NCI-H510A treated with DMSO at 0.1 percent for 48 hours (cell line): ENCODE results near the gene BEND2.
A peak's percentile ranks its signal among the peaks of the same experiment; 100 is the strongest.

Source experiments
- DNase-seq: peaks from one replicate; lab custom pipeline; 2025; lab: John Stamatoyannopoulos, UW

BEND2 gene

DNA sequence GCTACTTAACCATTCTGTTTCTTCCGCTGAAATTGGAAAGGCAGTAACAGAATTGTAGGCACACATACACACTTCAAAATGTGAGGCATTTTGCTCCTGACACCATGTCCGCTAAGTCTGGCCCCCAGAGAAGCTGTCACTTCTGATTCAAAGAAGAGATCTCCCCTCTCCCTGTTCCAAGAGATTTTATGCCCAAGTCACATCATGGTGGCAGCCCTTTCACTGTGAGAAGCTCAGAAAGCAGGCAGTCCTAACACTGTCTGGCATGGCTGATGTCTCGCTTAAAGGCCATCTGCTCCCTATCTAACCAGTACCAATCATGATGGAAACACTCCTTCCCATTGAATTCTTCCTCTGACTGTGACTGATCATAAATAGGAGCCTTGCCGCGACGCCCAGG, 83.9 kb downstream of the BEND2 start:
- DNase-seq = no peak

DNA sequence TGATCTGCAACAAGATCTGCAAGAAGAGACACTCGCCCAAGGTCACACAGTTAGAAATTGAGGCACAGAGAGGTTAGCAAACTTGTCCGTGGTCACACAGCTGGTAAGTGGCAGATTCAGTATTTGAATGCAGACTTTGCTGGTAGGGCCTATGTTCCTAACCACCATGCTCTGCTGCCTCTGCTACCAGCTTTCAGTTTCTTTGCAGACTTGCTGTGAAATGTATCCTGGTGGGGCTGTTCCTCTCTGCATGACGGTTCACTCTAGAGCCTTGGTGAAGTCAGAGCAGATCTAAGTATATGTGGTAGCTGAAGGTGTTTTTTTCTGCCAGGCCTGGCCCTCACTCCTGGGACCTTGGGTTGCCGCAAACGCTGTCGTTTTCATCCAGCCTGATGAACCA, 87.1 kb downstream of the BEND2 start:
- DNase-seq = no peak

DNA sequence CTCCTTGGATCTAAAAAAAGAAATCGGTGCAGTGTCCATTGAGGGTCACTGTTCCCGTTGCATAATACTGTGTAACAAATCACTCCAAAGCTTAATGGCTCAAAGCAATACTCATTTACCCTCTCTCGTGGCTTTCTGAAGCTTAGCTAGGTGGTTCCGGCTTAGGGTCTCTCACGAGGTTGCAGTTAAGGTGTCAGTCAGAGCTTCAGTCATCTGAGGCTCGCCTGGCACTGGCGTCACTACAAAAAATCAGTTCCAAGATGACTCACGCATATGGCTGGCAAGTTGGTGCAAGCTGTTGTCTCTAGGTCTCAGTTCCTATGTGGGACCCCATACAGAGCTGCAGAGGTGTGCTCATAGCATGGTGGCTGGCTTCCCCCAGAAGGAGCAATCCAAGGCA, 91.0 kb downstream of the BEND2 start:
- no peak for DNase-seq

DNA sequence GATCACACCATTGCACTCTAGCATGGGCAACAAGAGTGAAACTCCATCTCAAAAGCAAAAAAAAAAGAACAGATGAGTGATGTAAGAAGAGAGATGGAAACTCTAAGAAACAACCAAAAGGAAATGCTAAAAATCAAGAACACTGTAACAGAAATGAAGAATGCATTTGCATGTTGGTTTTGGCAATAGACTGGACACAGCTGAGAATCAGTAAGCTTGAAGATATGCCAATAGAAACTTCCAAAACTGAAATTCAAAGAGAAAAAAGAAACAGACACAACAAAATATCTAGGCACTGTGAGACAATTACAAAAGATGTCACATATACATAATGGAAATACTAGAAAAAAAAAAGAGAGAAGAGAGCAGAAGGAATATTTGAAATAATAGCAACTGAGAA, 93.7 kb downstream of the BEND2 start:
- no peak for DNase-seq

DNA sequence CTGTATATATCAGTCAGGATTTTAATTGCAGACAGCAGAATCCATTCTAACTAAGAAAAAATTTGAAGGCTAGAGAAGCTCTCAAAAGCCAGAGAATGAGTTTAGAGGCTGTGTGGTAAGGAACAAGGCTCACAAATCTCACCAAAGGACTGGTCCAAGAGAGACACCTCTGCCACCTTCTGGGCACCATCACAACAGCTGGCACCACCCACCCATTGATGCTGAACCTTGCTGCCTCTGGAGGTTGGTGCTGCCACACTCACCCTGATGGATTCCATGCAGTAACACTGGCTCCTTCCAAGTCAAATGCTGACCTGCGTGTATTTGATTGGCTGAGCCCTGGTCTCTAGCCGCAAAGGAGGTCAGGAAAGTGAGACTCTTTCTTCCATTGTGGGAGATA, 100.8 kb downstream of the BEND2 start:
- DNase-seq = peak; percentile 20
